Subcutaneous adipose tissue (tissue), 4 donors: ENCODE measurements around the gene RGS1. TPM values are rescaled to one million over a fixed set of nuclear protein-coding genes. Genes with fewer than 3 reads are reported as not detected.

ENCODE experiments used
- total RNA-seq, 4 donors: library from RNA; depleted of rRNA; stranded (reverse); fragments of >200 nt; gene quantifications; one replicate each; pipeline ENCODE4 v1.1.0, GENCODE V29; 2016
- TF ChIP-seq, protein P1 (sequence below): fragments of 450-650 bp; IDR thresholded peaks from one replicate; pipeline ENCODE4 v1.5.1; 2016; ENCODE audit warnings: low read depth, mild to moderate bottlenecking, control low read depth, antibody characterized with exemption, moderate library complexity

Gene RGS1
- total RNA-seq, 4 donors from 2014 or later, result 2.6 to 693 (median 77.0) TPM

- TF ChIP-seq, protein P1, sequence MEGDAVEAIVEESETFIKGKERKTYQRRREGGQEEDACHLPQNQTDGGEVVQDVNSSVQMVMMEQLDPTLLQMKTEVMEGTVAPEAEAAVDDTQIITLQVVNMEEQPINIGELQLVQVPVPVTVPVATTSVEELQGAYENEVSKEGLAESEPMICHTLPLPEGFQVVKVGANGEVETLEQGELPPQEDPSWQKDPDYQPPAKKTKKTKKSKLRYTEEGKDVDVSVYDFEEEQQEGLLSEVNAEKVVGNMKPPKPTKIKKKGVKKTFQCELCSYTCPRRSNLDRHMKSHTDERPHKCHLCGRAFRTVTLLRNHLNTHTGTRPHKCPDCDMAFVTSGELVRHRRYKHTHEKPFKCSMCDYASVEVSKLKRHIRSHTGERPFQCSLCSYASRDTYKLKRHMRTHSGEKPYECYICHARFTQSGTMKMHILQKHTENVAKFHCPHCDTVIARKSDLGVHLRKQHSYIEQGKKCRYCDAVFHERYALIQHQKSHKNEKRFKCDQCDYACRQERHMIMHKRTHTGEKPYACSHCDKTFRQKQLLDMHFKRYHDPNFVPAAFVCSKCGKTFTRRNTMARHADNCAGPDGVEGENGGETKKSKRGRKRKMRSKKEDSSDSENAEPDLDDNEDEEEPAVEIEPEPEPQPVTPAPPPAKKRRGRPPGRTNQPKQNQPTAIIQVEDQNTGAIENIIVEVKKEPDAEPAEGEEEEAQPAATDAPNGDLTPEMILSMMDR, result no peak
Measured at GRCh38 chr1:192601143-192601542, 25.6 kb downstream of the RGS1 start.

- TF ChIP-seq, protein P1, result no peak
Measured at GRCh38 chr1:192601567-192601966, 26.0 kb downstream of the RGS1 start.

DNA sequence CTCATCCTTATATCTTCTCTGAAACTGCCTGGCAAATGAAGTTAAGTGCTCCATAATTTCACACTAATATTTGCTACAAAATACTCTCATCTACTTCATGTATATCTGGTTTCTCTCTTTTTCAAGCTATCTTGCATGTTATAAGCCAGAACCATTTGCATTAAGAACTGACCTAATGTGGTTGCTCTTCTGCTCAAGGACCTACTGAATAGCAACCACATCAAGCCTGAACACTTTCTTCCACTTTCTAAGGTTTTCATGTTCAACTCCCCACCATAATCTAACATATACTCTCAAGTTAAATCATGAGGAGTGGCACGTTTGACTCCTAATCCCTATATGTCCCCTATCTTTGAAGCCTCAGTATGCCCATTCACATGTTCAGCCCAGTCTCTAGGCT is 27.2 kb downstream of the RGS1 start:
- TF ChIP-seq, protein P1, result no peak

GRCh38 chr1:192603218-192603787 is 27.7 kb downstream of the RGS1 start:
- TF ChIP-seq, protein P1, result no peak

GRCh38 chr1:192604979-192605620 is 29.5 kb downstream of the RGS1 start:
- TF ChIP-seq, protein P1, result no peak

DNA sequence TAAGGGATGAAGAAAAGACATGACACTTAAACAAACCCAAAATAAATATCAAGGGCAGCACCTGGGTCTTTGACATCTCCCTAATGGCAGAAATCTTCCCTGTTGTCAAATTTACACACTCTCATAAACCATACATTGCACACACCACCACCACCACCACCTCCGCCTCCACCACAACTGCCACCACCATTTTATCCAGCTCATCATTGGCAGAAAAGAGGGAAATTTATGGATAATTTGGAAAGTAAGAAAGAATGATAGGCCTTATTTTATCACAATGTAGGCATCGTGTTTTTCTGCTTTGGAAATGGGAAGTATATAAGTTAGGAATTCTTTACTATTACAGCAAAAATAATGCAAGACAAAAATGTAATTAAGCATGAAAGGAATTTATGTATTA is 33.1 kb downstream of the RGS1 start:
- TF ChIP-seq, protein P1, result no peak

- TF ChIP-seq, protein P1, result no peak
Measured at GRCh38 chr1:192609110-192610079, 33.8 kb downstream of the RGS1 start.
